ENCODE data around the gene GPR18. TPM values are rescaled to one million over a fixed set of nuclear protein-coding genes. Genes with fewer than 3 reads are reported as not detected.

The GPR18 gene
- total RNA-seq, 1 experiment from 2014 or later = not detected

DNA sequence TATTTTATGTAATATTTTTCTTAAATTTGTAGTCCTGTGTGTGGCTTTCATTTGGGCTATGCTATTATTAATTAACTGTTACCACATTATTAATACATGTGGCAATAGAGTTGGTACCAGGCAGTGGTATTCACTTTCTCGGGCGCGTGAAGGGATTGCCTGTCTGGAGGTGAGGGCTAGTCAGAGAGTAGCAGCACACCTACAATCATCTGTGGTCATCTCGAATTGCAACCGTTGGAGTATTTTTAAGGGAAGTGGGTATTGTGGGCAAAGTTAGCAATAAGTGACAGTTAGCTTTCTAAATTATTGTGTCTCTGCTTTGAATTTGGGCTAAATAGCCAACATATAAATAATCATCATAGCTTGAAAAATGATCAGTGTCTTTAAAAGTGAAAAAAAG is 20.0 kb upstream of the GPR18 start:
- H3K4me1 ChIP-seq (replicated peaks; ENCODE audit: insufficient read depth) = no peaks in the 10 kb centered on the region
- no peaks in the 10 kb centered on the region for H3K27me3 ChIP-seq (ENCODE audit: insufficient read depth, low read depth)
- DNase-seq = no peak
- peaks cover 25% of the 10 kb centered on the region; the same call in 1 of the 2 replicates for H3K79me2 ChIP-seq (ENCODE audit: low read depth)
- TF ChIP-seq, protein P1, sequence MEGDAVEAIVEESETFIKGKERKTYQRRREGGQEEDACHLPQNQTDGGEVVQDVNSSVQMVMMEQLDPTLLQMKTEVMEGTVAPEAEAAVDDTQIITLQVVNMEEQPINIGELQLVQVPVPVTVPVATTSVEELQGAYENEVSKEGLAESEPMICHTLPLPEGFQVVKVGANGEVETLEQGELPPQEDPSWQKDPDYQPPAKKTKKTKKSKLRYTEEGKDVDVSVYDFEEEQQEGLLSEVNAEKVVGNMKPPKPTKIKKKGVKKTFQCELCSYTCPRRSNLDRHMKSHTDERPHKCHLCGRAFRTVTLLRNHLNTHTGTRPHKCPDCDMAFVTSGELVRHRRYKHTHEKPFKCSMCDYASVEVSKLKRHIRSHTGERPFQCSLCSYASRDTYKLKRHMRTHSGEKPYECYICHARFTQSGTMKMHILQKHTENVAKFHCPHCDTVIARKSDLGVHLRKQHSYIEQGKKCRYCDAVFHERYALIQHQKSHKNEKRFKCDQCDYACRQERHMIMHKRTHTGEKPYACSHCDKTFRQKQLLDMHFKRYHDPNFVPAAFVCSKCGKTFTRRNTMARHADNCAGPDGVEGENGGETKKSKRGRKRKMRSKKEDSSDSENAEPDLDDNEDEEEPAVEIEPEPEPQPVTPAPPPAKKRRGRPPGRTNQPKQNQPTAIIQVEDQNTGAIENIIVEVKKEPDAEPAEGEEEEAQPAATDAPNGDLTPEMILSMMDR (conservative IDR thresholded peaks at IDR 0.05) = no peak
- no peak for TF ChIP-seq EZH2 (IDR thresholded peaks at IDR 0.05; ENCODE audit: low read depth)
- H3K4me2 ChIP-seq = no peak overlapping the region
- intact Hi-C loops (cut with micrococcal nuclease; ENCODE audit: unreplicated experiment) = no loop called here
- H3K4me3 ChIP-seq = no peak overlapping the region
- no peaks in the 10 kb centered on the region for H3K9me3 ChIP-seq (ENCODE audit: insufficient read depth, low read depth)
- peaks cover 6% of the 10 kb centered on the region; the same call in 1 of the 2 replicates for H3F3A ChIP-seq (ENCODE audit: insufficient read depth, low read depth)
- no peak overlapping the region for H2AFZ ChIP-seq
- no peak overlapping the region for H3K27ac ChIP-seq
- ChIA-PET CTCF (no interaction called here), POLR2A (ENCODE audit: unreplicated experiment) (no interaction called here)
- peaks cover 31% of the 10 kb centered on the region for H4K20me1 ChIP-seq (ENCODE audit: insufficient read depth)
- H3K36me3 ChIP-seq (ENCODE audit: low read depth) = peaks cover 5% of the 10 kb centered on the region; the same call in 1 of the 2 replicates
- H3K9me2 ChIP-seq (ENCODE audit: insufficient read depth) = no peaks in the 10 kb centered on the region
- BruUV-seq (replicated peaks) = no TSS peak

DNA sequence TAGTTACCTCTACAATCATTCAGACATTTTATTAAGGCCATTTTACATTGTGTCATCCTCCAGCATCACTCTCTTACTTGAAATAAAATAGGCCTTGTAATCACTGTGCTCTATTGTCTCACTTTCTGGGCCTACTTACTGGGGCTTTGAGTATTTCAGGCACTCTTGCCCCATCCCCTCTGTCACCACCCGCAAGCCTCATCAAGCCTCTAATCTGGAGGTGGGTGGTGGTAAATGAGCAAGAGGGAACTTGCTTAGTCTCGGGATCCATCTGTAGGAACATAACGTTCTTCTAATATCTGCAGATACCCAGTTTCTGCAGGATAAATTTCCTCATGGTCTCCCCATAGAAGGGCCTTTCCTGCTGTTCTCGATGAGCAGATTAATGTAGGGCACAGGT is 19.4 kb upstream of the GPR18 start:
- Histone ChIP-seq H3K4me1 (replicated peaks; ENCODE audit: insufficient read depth) (no peaks in the 10 kb centered on the region), H3K27ac (no peak overlapping the region), H3K36me3 (ENCODE audit: low read depth) (peaks cover 5% of the 10 kb centered on the region), H4K20me1 (ENCODE audit: insufficient read depth) (peaks cover 29% of the 10 kb centered on the region), H3K4me3 (no peak overlapping the region), H3K9me2 (ENCODE audit: insufficient read depth) (no peaks in the 10 kb centered on the region), H3F3A (ENCODE audit: insufficient read depth, low read depth) (peaks cover 6% of the 10 kb centered on the region; the same call in 1 of the 2 replicates), H3K4me2 (no peak overlapping the region), H2AFZ (no peak overlapping the region), H3K79me2 (ENCODE audit: low read depth) (peaks cover 24% of the 10 kb centered on the region; the same call in 1 of the 2 replicates), H3K27me3 (ENCODE audit: insufficient read depth, low read depth) (no peaks in the 10 kb centered on the region), H3K9me3 (ENCODE audit: insufficient read depth, low read depth) (no peaks in the 10 kb centered on the region)
- ChIA-PET CTCF (no interaction called here), POLR2A (ENCODE audit: unreplicated experiment) (no interaction called here)
- intact Hi-C loops (cut with micrococcal nuclease; ENCODE audit: unreplicated experiment) = no loop called here
- TF ChIP-seq, protein P1 (conservative IDR thresholded peaks at IDR 0.05) = no peak
- no peak for DNase-seq
- BruUV-seq (replicated peaks) = no TSS peak

- POLR2A ChIA-PET (ENCODE audit: unreplicated experiment) = no interaction called here
- H2AFZ ChIP-seq = no peak overlapping the region
- no peak overlapping the region for H3K4me3 ChIP-seq
- intact Hi-C loops (cut with micrococcal nuclease; ENCODE audit: unreplicated experiment) = no loop called here
- H4K20me1 ChIP-seq (ENCODE audit: insufficient read depth) = peaks cover 21% of the 10 kb centered on the region
- TF ChIP-seq, protein P1 (conservative IDR thresholded peaks at IDR 0.05) = no peak
- no peak for TF ChIP-seq EZH2 (IDR thresholded peaks at IDR 0.05; ENCODE audit: low read depth)
- peaks cover 10% of the 10 kb centered on the region for H3K36me3 ChIP-seq (ENCODE audit: low read depth)
- H3K27me3 ChIP-seq (ENCODE audit: insufficient read depth, low read depth) = no peaks in the 10 kb centered on the region
- H3K4me1 ChIP-seq (replicated peaks; ENCODE audit: insufficient read depth) = no peaks in the 10 kb centered on the region
- peaks cover 32% of the 10 kb centered on the region; the same call in 1 of the 2 replicates for H3K79me2 ChIP-seq (ENCODE audit: low read depth)
- no TSS peak for BruUV-seq (replicated peaks)
- H3K4me2 ChIP-seq = no peak overlapping the region
- CTCF ChIA-PET = no interaction called here
- H3K27ac ChIP-seq = no peak overlapping the region
- H3K9me3 ChIP-seq (ENCODE audit: insufficient read depth, low read depth) = no peaks in the 10 kb centered on the region
- H3F3A ChIP-seq (ENCODE audit: insufficient read depth, low read depth) = peaks cover 6% of the 10 kb centered on the region; the same call in 1 of the 2 replicates
- no peaks in the 10 kb centered on the region for H3K9me2 ChIP-seq (ENCODE audit: insufficient read depth)
- no peak for DNase-seq
Observed at GRCh38 chr13:99276706-99277105, 18.5 kb upstream of the GPR18 start.

All from PC-9 (cell line).